Measurements from ENCODE around the gene DDX1.
A peak's percentile ranks its signal among the peaks of the same experiment; 100 is the strongest.
"Not testable (repeated sequence)": the region's sequence is repeated elsewhere in the genome, so short reads cannot be mapped to it uniquely, and the experiment has no call there.

Gene DDX1

GRCh38 chr2:15591692-15592463 lies at the start of gene DDX1:
TSS of gene DDX1 (plus strand) at chr2:15591868. CDS start at chr2:15591934, 66 bp downstream.
- peak; percentile 86 for DNase-seq (ENCODE audit: low read depth)

- not testable (repeated sequence) for DNase-seq (ENCODE audit: low read depth)
These were observed 49.4 kb upstream of the DDX1 start for GRCh38 chr2:15542269-15542668.

GRCh38 chr2:15543053-15543452 lies 48.6 kb upstream of the DDX1 start:
- no peak for DNase-seq (ENCODE audit: low read depth)

- no peak for DNase-seq (ENCODE audit: low read depth)
These were observed 48.1 kb upstream of the DDX1 start for GRCh38 chr2:15543541-15543940.

GRCh38 chr2:15544227-15544626 lies 47.4 kb upstream of the DDX1 start:
- no peak for DNase-seq (ENCODE audit: low read depth)

GRCh38 chr2:15546297-15547098 lies 45.2 kb upstream of the DDX1 start:
- DNase-seq (ENCODE audit: low read depth) = no peak

- no peak for DNase-seq (ENCODE audit: low read depth)
These were observed 44.4 kb upstream of the DDX1 start for GRCh38 chr2:15547115-15547876.

GRCh38 chr2:15548974-15549373 lies 42.7 kb upstream of the DDX1 start:
- DNase-seq (ENCODE audit: low read depth) = no peak

- DNase-seq (ENCODE audit: low read depth) = no peak
These were observed 38.1 kb upstream of the DDX1 start for GRCh38 chr2:15553519-15553918.

- DNase-seq (ENCODE audit: low read depth) = no peak
These were observed 37.7 kb upstream of the DDX1 start for GRCh38 chr2:15553951-15554350.

GRCh38 chr2:15554525-15555218 lies 37.0 kb upstream of the DDX1 start:
- no peak for DNase-seq (ENCODE audit: low read depth)

- no peak for DNase-seq (ENCODE audit: low read depth)
These were observed 35.9 kb upstream of the DDX1 start for GRCh38 chr2:15555760-15556193.

GRCh38 chr2:15556311-15556930 lies 35.2 kb upstream of the DDX1 start:
- no peak for DNase-seq (ENCODE audit: low read depth)

- no peak for DNase-seq (ENCODE audit: low read depth)
These were observed 33.8 kb upstream of the DDX1 start for GRCh38 chr2:15557887-15558311.

- no peak for DNase-seq (ENCODE audit: low read depth)
These were observed 32.1 kb upstream of the DDX1 start for GRCh38 chr2:15559379-15560139.

- peak; percentile 4 for DNase-seq (ENCODE audit: low read depth)
These were observed 31.3 kb upstream of the DDX1 start for GRCh38 chr2:15560140-15560987.

GRCh38 chr2:15560988-15561573 lies 30.6 kb upstream of the DDX1 start, which contains the start of gene NBAS:
TSS of gene NBAS (minus strand) at chr2:15561334. CDS start at chr2:15561304, 30 bp downstream.
- DNase-seq (ENCODE audit: low read depth) = peak; percentile 70

- DNase-seq (ENCODE audit: low read depth) = peak; percentile 18
These were observed 29.9 kb upstream of the DDX1 start for GRCh38 chr2:15561574-15562344.
